SK-N-SH (cell line): ENCODE results near the gene CREB5.

Experiments used
- CTCF ChIP-seq: fragments of 200-600 bp; sonication (generic); IDR thresholded peaks from 2 replicates; pipeline ENCODE4 v1.6.1; 2017; ENCODE audit warnings: antibody characterized with exemption, mild to moderate bottlenecking, moderate library complexity
- EZH2phosphoT487 ChIP-seq: fragments of 200-600 bp; sonication (generic); IDR thresholded peaks from 2 replicates; pipeline ENCODE4 v1.6.1; 2017; ENCODE audit warnings: low read depth, mixed run types, mild to moderate bottlenecking, antibody characterized with exemption, moderate library complexity, borderline replicate concordance
- FOXJ3 ChIP-seq: sonication (generic); formaldehyde crosslinking; IDR thresholded peaks from 2 replicates; pipeline ENCODE4 v1.5.1; 2020; ENCODE audit warnings: mild to moderate bottlenecking, missing genetic modification reagents
- GATA2 ChIP-seq: sonication (generic); formaldehyde crosslinking; IDR thresholded peaks from 2 replicates; pipeline ENCODE4 v1.5.0; 2020; ENCODE audit warnings: mild to moderate bottlenecking, missing genetic modification reagents
- MAX ChIP-seq: IDR thresholded peaks from 2 replicates; pipeline ENCODE4 v1.4.0; 2012; ENCODE audit warnings: low read depth
- POLR2AphosphoS5 ChIP-seq: IDR thresholded peaks from 2 replicates; pipeline ENCODE4 v1.6.1; 2012; ENCODE audit warnings: low read depth, low read length
- REST ChIP-seq: IDR thresholded peaks from 2 replicates; pipeline ENCODE4 v1.6.1; 2012; ENCODE audit warnings: mild to moderate bottlenecking, low read depth, low read length, moderate library complexity
- RFX5 ChIP-seq: IDR thresholded peaks from 2 replicates; pipeline ENCODE4 v1.6.1; 2012; ENCODE audit warnings: mild to moderate bottlenecking, improper control_type of control experiment, low read length
- SMC3 ChIP-seq: IDR thresholded peaks from 2 replicates; pipeline ENCODE4 v1.6.1; 2012; ENCODE audit warnings: low read depth, low read length, improper control_type of control experiment
- TAF1 ChIP-seq: IDR thresholded peaks from 2 replicates; pipeline ENCODE4 v1.6.1; 2012; ENCODE audit warnings: low read depth, mild to moderate bottlenecking, low read length, moderate library complexity, borderline replicate concordance
- ZBTB33 ChIP-seq: IDR thresholded peaks from 2 replicates; pipeline ENCODE4 v1.4.0; 2012; ENCODE audit warnings: low read depth, borderline replicate concordance
- TF ChIP-seq, protein P1 (sequence below): fragments of 150-350 bp; IDR thresholded peaks from 2 replicates; pipeline ENCODE4 v1.6.1; 2017; ENCODE audit warnings: antibody characterized with exemption, low read length, low read depth, borderline replicate concordance

DNA sequence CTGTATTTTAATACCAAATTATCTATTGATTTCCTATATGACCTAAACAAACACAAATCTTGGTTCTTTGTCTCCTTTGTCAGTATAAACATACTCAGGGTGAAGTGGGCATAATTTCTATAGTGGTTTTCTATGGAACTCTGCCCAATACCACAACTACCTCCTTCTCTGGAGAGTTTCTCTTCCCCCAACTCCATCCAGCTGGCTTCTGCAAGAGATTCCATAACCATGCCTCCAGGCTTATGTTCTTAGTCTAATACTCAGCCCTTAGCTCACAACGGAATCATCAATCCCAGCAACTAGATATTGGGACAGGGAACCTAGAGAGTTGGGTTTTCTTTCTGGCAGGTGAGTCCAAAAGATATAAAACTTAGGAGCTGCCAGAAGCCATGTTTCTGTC is 418.5 kb downstream of the CREB5 start:
- TF ChIP-seq CTCF (no peak), RFX5 (no peak), TAF1 (no peak), EZH2phosphoT487 (no peak), MAX (no peak), ZBTB33 (no peak), GATA2 (CRISPR knock-in tag) (no peak), SMC3 (no peak), FOXJ3 (CRISPR knock-in tag) (no peak), POLR2AphosphoS5 (no peak), REST (no peak)
- TF ChIP-seq, protein P1, sequence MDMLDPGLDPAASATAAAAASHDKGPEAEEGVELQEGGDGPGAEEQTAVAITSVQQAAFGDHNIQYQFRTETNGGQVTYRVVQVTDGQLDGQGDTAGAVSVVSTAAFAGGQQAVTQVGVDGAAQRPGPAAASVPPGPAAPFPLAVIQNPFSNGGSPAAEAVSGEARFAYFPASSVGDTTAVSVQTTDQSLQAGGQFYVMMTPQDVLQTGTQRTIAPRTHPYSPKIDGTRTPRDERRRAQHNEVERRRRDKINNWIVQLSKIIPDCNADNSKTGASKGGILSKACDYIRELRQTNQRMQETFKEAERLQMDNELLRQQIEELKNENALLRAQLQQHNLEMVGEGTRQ = no peak
